PFSK-1 (cell line): Measurements from ENCODE around the gene MYO1G.

Source experiments
- FOXP2 ChIP-seq: optimal IDR thresholded peaks from 2 replicates; pipeline ENCODE3; 2011; ENCODE audit warnings: borderline replicate concordance, control low read depth, inconsistent platforms; ENCODE audit not compliant: insufficient read depth; ENCODE audit errors: extremely low read length, extremely low read depth
- POLR2AphosphoS5 ChIP-seq: IDR thresholded peaks from 2 replicates; pipeline ENCODE4 v1.6.1; 2012; ENCODE audit warnings: low read depth, mild to moderate bottlenecking, control low read depth, low read length, moderate library complexity
- REST ChIP-seq, 2 experiments: IDR thresholded peaks; 2 replicates each; pipeline versions ENCODE4 v1.6.1 to v1.8.0; 2011 to 2012; ENCODE audit warnings: low read depth in 2 of 2, low read length in 2 of 2, control low read depth in 1 of 2, inconsistent platforms in 1 of 2, mild to moderate bottlenecking in 1 of 2, moderate library complexity in 1 of 2; ENCODE audit not compliant: insufficient read depth in 1 of 2
- SIN3A ChIP-seq: IDR thresholded peaks from 2 replicates; pipeline ENCODE4 v1.6.1; 2012; ENCODE audit warnings: mild to moderate bottlenecking, low read length, moderate library complexity, borderline replicate concordance; ENCODE audit not compliant: insufficient read depth
- TAF1 ChIP-seq: IDR thresholded peaks from 2 replicates; pipeline ENCODE4 v1.6.1; 2012; ENCODE audit warnings: low read length, control low read depth, borderline replicate concordance; ENCODE audit not compliant: insufficient read depth

GRCh38 chr7:44935583-44935982 lies 43.2 kb downstream of the MYO1G start:
- TF ChIP-seq SIN3A, result no peak
- no peak for TF ChIP-seq REST (IDR thresholded peaks at IDR 0.05; ENCODE audit: insufficient read depth in 1 of 2, low read depth in 2 of 2, low read length in 2 of 2)
- no peak for TF ChIP-seq POLR2AphosphoS5
- TF ChIP-seq TAF1, result no peak
- no peak for TF ChIP-seq FOXP2
